Stomach (tissue), 4 donors: ENCODE data around the gene DNAJA3.

Source experiments
- POLR2A ChIP-seq, 4 donors: fragments of 450-650 bp; IDR thresholded peaks; one replicate each; pipeline ENCODE4 v1.6.1; 2016; ENCODE audit warnings: antibody characterized with exemption in 4 of 4, control low read depth in 2 of 4, mild to moderate bottlenecking in 1 of 4, moderate library complexity in 1 of 4
- POLR2AphosphoS5 ChIP-seq, 3 donors: sonication (generic); formaldehyde crosslinking; IDR thresholded peaks; one replicate each; pipeline ENCODE4 v1.6.1; 2016; ENCODE audit warnings: antibody characterized with exemption in 3 of 3
- TF ChIP-seq, protein P1 (sequence below), 7 experiments: fragments of 450-650 bp in 4 of 7; fragments of 200-600 bp in 3 of 7; sonication (generic) in 3 of 7; IDR thresholded peaks; one replicate each; pipeline ENCODE4 v1.5.1; 2016 to 2019; ENCODE audit warnings: antibody characterized with exemption in 7 of 7, control low read depth in 2 of 7, mild to moderate bottlenecking in 1 of 7

DNA sequence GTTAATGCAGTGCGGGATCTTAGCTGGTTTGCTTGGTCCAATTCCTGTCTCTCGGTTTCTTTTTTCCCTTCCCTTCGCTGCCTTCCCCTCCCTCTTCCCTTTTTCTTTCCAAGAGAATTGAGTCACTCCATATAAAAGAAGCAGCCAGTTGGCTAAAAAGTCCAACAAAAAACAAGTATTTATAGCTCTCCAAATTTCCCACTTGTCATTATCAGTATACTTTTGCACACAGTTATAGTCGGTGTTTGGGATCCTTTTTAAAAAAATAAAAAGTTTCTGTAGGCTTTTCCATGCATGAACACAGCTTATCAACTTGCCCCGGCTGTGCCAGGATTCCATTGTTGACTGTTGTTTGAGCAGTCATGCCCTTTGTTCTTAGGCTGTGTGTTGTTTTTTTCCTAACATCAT lies 75.4 kb downstream of the DNAJA3 start:
- TF ChIP-seq POLR2A (IDR thresholded peaks at IDR 0.05) = no peak
- TF ChIP-seq, protein P1, sequence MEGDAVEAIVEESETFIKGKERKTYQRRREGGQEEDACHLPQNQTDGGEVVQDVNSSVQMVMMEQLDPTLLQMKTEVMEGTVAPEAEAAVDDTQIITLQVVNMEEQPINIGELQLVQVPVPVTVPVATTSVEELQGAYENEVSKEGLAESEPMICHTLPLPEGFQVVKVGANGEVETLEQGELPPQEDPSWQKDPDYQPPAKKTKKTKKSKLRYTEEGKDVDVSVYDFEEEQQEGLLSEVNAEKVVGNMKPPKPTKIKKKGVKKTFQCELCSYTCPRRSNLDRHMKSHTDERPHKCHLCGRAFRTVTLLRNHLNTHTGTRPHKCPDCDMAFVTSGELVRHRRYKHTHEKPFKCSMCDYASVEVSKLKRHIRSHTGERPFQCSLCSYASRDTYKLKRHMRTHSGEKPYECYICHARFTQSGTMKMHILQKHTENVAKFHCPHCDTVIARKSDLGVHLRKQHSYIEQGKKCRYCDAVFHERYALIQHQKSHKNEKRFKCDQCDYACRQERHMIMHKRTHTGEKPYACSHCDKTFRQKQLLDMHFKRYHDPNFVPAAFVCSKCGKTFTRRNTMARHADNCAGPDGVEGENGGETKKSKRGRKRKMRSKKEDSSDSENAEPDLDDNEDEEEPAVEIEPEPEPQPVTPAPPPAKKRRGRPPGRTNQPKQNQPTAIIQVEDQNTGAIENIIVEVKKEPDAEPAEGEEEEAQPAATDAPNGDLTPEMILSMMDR (IDR thresholded peaks at IDR 0.05) = no peak
- peak in 2 of 3 donors; percentile 39 to 57 for TF ChIP-seq POLR2AphosphoS5 (IDR thresholded peaks at IDR 0.05)
